Hepatocyte (in vitro differentiated cells): Measurements from ENCODE around the gene DOCK4. TPM values are rescaled to one million over a fixed set of nuclear protein-coding genes. Genes with fewer than 3 reads are reported as not detected.

Experiments used
- DNase-seq: peaks from one replicate; pipeline ENCODE4 v3.0.0-alpha.2; 2016; ENCODE audit warnings: low spot score
- H2AFZ ChIP-seq: fragments of 200-600 bp; sonication (generic); 2 replicates; pipeline ENCODE4 v1.6.0; 2016; ENCODE audit warnings: antibody characterized with exemption, mild to moderate bottlenecking
- H3K27ac ChIP-seq: fragments of 200-600 bp; sonication (generic); 2 replicates; pipeline ENCODE4 v1.5.1; 2016; ENCODE audit warnings: mild to moderate bottlenecking
- H3K27me3 ChIP-seq: fragments of 200-600 bp; sonication (generic); 2 replicates; pipeline ENCODE4 v1.6.1; 2016
- H3K36me3 ChIP-seq: fragments of 200-600 bp; sonication (generic); replicated peaks from 2 replicates; pipeline ENCODE4 v1.5.1; 2016; ENCODE audit warnings: low read depth; ENCODE audit not compliant: insufficient read depth
- H3K4me1 ChIP-seq: fragments of 200-600 bp; sonication (generic); 2 replicates; pipeline ENCODE4 v1.5.1; 2016; ENCODE audit warnings: mild to moderate bottlenecking, moderate library complexity; ENCODE audit not compliant: insufficient read depth
- H3K4me2 ChIP-seq: fragments of 200-600 bp; sonication (generic); 2 replicates; pipeline ENCODE4 v1.6.0; 2016
- H3K4me3 ChIP-seq: fragments of 200-600 bp; sonication (generic); 2 replicates; pipeline ENCODE4 v1.5.1; 2016; ENCODE audit warnings: mild to moderate bottlenecking
- H3K79me2 ChIP-seq: fragments of 200-600 bp; sonication (generic); 2 replicates; pipeline ENCODE4 v1.6.0; 2017; ENCODE audit warnings: mild to moderate bottlenecking
- H3K9me2 ChIP-seq: fragments of 200-600 bp; sonication (generic); replicated peaks from 2 replicates; pipeline ENCODE4 v1.6.0; 2017; ENCODE audit warnings: mild to moderate bottlenecking; ENCODE audit not compliant: insufficient read depth
- H3K9me3 ChIP-seq: fragments of 200-600 bp; sonication (generic); 2 replicates; pipeline ENCODE4 v1.5.1; 2016; ENCODE audit warnings: low read depth, mild to moderate bottlenecking
- H4K20me1 ChIP-seq: fragments of 200-600 bp; sonication (generic); 2 replicates; pipeline ENCODE4 v1.6.0; 2016; ENCODE audit warnings: mild to moderate bottlenecking; ENCODE audit not compliant: insufficient read depth, poor library complexity, severe bottlenecking
- CTCF ChIP-seq: fragments of 200-600 bp; sonication (generic); IDR thresholded peaks from 2 replicates; pipeline ENCODE4 v1.5.1; 2016; ENCODE audit warnings: antibody characterized with exemption, mild to moderate bottlenecking; ENCODE audit not compliant: poor library complexity
- EZH2 ChIP-seq: fragments of 200-600 bp; sonication (generic); IDR thresholded peaks from 2 replicates; pipeline ENCODE4 v1.6.1; 2016; ENCODE audit warnings: antibody characterized with exemption, mild to moderate bottlenecking, borderline replicate concordance
- EZH2phosphoT487 ChIP-seq: fragments of 200-600 bp; sonication (generic); IDR thresholded peaks from one replicate; pipeline ENCODE4 v1.6.1; 2018; ENCODE audit warnings: antibody characterized with exemption, mild to moderate bottlenecking, low read depth, moderate library complexity; ENCODE audit not compliant: unreplicated experiment, severe bottlenecking
- WGBS: methylation state at CpG from one replicate; pipeline ENCODE4 v1.1.6; 2016; ENCODE audit warnings: low lambda C conversion rate; ENCODE audit errors: missing lambda C conversion rate; 5-methylcytosine and 5-hydroxymethylcytosine counted together
- polyA plus RNA-seq: library from polyadenylated mRNA; unstranded; fragments of >200 nt; fragmentation: Nextera tagmentation; extraction: Ambion mirVana; gene quantifications from 2 replicates; pipeline ENCODE4 v1.2.1, GENCODE V29; 2016
- total RNA-seq: library from RNA; depleted of rRNA; stranded (reverse); fragments of >200 nt; gene quantifications from 2 replicates; pipeline ENCODE4 v1.2.3, GENCODE V29; 2014

DOCK4 gene
- total and polyA plus RNA-seq, 2 experiments from 2014 or later: 4.4 to 22.9 TPM

GRCh38 chr7:111954056-111954455, 252.1 kb downstream of the DOCK4 start:
- H3K4me2 ChIP-seq: no peak overlapping the region
- no peaks in the 10 kb centered on the region for H3K4me1 ChIP-seq
- 99% methylated on average over 5 of the region's 5 CpGs for WGBS

GRCh38 chr7:111953611-111954010, 252.6 kb downstream of the DOCK4 start:
- Histone ChIP-seq H3K9me3 (no peaks in the 10 kb centered on the region), H3K79me2 (no peaks in the 10 kb centered on the region), H3K27ac (no peak overlapping the region), H3K4me2 (no peak overlapping the region), H3K36me3 (no peaks in the 10 kb centered on the region), H3K9me2 (no peaks in the 10 kb centered on the region), H3K4me3 (no peak overlapping the region), H3K27me3 (no peaks in the 10 kb centered on the region), H4K20me1 (no peaks in the 10 kb centered on the region), H3K4me1 (no peaks in the 10 kb centered on the region), H2AFZ (no peak overlapping the region)
- 12% methylated on average over 1 of the region's 1 CpG for WGBS
- no peak for DNase-seq
- no peak for TF ChIP-seq EZH2
- TF ChIP-seq CTCF: no peak
- no peak for TF ChIP-seq EZH2phosphoT487

More at GRCh38 chr7:111954056-111954455, 252.1 kb downstream of the DOCK4 start:
- no peaks in the 10 kb centered on the region for H3K9me2 ChIP-seq
- H2AFZ ChIP-seq: no peak overlapping the region
- no peaks in the 10 kb centered on the region for H3K9me3 ChIP-seq
- no peak overlapping the region for H3K27ac ChIP-seq
- no peaks in the 10 kb centered on the region for H3K79me2 ChIP-seq
- H3K36me3 ChIP-seq: no peaks in the 10 kb centered on the region
- DNase-seq: no peak
- H3K27me3 ChIP-seq: no peaks in the 10 kb centered on the region
- no peak overlapping the region for H3K4me3 ChIP-seq
- no peaks in the 10 kb centered on the region for H4K20me1 ChIP-seq
- TF ChIP-seq EZH2 (no peak), CTCF (no peak), EZH2phosphoT487 (no peak)

GRCh38 chr7:111952783-111953182, 253.4 kb downstream of the DOCK4 start:
- DNase-seq: no peak
- WGBS: 77% methylated on average over 4 of the region's 4 CpGs
- H3K4me3 ChIP-seq: no peak overlapping the region
- H3K79me2 ChIP-seq: no peaks in the 10 kb centered on the region
- no peaks in the 10 kb centered on the region for H3K36me3 ChIP-seq
- no peak overlapping the region for H3K27ac ChIP-seq
- no peaks in the 10 kb centered on the region for H4K20me1 ChIP-seq
- no peak overlapping the region for H2AFZ ChIP-seq
- no peaks in the 10 kb centered on the region for H3K4me1 ChIP-seq
- no peaks in the 10 kb centered on the region for H3K9me3 ChIP-seq
- H3K4me2 ChIP-seq: no peak overlapping the region
- H3K9me2 ChIP-seq: no peaks in the 10 kb centered on the region
- H3K27me3 ChIP-seq: no peaks in the 10 kb centered on the region
- TF ChIP-seq EZH2phosphoT487: no peak
- TF ChIP-seq EZH2: no peak
- TF ChIP-seq CTCF: no peak

- TF ChIP-seq EZH2phosphoT487 (no peak), EZH2 (no peak), CTCF (no peak)
- H2AFZ ChIP-seq: no peak overlapping the region
- no peaks in the 10 kb centered on the region for H3K79me2 ChIP-seq
- H3K4me1 ChIP-seq: no peaks in the 10 kb centered on the region
- no peak overlapping the region for H3K27ac ChIP-seq
- H3K27me3 ChIP-seq: no peaks in the 10 kb centered on the region
- no peaks in the 10 kb centered on the region for H3K9me2 ChIP-seq
- H3K9me3 ChIP-seq: no peaks in the 10 kb centered on the region
- H3K4me3 ChIP-seq: no peak overlapping the region
- H3K36me3 ChIP-seq: no peaks in the 10 kb centered on the region
- no peaks in the 10 kb centered on the region for H4K20me1 ChIP-seq
- no peak for DNase-seq
- no peak overlapping the region for H3K4me2 ChIP-seq
Observed at GRCh38 chr7:111951052-111951451, 255.1 kb downstream of the DOCK4 start.
